Measurements from ENCODE around the gene APBA2. TPM values are rescaled to one million over a fixed set of nuclear protein-coding genes. Genes with fewer than 3 reads are reported as not detected.
A peak's percentile ranks its signal among the peaks of the same experiment; 100 is the strongest.

The APBA2 gene
- total RNA-seq, 1 donor from 2014 or later: 51.4 TPM

DNA sequence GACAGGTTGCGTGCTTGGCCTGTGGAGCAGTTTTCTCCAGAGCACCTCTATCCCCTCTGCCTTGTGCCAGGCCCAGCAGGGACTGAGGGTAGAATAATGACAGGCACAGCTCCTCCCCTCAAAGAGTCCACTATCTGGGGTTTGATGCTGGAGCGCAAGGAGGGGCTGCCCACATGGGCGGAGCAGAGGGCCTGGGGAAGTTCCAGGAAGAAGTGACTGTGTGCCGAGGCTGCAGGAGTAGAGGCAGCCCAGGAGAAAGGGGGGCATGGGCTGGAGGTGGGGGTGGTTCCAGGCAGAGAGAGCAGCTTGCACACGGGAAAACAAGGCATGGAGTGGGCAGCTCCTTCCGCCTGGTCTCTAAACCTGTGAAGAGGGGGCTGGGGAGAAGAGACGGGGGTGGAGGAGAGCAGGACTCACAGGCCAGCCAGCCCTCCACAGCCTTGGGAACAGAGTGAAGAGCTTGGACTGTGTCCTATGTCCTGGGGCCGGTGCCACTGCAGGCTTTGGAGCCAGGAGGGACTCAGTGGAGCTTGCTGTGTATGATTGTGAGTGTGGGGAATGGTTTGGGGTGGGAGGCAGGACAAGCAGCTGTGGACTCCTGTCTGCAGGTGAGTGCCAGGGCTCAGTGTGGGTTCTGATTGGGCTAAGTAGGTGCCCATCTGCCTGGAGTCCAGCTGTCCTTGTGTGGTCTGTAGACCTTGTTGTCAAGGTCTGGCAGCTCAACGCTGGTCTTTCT, 48.1 kb downstream of the APBA2 start:
- TF ChIP-seq, protein P1, sequence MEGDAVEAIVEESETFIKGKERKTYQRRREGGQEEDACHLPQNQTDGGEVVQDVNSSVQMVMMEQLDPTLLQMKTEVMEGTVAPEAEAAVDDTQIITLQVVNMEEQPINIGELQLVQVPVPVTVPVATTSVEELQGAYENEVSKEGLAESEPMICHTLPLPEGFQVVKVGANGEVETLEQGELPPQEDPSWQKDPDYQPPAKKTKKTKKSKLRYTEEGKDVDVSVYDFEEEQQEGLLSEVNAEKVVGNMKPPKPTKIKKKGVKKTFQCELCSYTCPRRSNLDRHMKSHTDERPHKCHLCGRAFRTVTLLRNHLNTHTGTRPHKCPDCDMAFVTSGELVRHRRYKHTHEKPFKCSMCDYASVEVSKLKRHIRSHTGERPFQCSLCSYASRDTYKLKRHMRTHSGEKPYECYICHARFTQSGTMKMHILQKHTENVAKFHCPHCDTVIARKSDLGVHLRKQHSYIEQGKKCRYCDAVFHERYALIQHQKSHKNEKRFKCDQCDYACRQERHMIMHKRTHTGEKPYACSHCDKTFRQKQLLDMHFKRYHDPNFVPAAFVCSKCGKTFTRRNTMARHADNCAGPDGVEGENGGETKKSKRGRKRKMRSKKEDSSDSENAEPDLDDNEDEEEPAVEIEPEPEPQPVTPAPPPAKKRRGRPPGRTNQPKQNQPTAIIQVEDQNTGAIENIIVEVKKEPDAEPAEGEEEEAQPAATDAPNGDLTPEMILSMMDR (IDR thresholded peaks at IDR 0.05; ENCODE audit: insufficient read depth, low read length, poor library complexity, severe bottlenecking): no peak
- no peak for DNase-seq (ENCODE audit: low read depth)
- Histone ChIP-seq H3K27me3 (ENCODE audit: control insufficient read depth, insufficient read depth, low read length) (no peaks in the 10 kb centered on the region), H3K4me3 (ENCODE audit: low read depth, low read length) (no peak overlapping the region), H3K36me3 (ENCODE audit: control insufficient read depth, insufficient read depth, low read length) (no peaks in the 10 kb centered on the region)

DNA sequence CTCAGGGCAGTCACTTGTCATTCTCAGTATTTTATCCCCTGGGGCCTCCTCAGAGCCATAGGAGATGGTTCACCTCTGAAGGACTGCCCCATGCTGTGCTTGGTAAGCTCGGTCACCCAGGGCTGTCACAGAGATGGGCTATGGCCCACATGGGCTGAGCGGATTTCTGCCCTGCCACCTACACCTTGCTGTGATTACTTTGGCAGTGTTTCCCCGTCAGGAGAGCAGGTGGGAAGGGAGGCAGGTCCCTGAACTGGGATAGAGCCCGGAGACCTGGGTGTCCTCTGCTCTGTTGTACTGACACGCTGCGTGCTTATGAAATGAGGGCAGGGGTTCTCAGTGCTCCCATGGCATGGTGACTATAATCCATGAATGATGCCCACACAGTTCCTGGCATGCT, 48.9 kb downstream of the APBA2 start:
- no peak for DNase-seq (ENCODE audit: low read depth)
- H3K27me3 ChIP-seq (ENCODE audit: control insufficient read depth, insufficient read depth, low read length): no peaks in the 10 kb centered on the region
- H3K4me3 ChIP-seq (ENCODE audit: low read depth, low read length): no peak overlapping the region
- TF ChIP-seq, protein P1 (IDR thresholded peaks at IDR 0.05; ENCODE audit: insufficient read depth, low read length, poor library complexity, severe bottlenecking): no peak
- H3K36me3 ChIP-seq (ENCODE audit: control insufficient read depth, insufficient read depth, low read length): no peaks in the 10 kb centered on the region

DNA sequence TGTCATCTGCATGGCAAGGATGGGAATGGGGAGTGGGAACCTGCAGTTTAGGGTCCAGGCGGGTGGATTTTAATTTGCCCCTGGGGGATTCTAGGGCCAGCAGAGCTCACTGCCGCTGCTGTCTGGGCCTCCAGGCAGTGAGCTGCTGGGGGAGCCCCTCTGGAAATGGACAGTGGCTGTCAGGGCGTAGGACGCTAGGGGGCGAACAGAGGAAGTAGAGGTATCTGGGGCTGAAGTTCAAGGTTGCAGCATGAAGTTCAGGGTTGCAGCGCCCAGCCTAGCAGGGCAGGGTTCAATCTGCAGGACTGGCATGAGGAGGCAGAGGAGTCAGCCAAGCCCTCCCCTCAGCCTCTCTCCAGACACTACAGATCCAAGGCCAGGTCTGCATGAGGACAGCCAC, 49.5 kb downstream of the APBA2 start:
- no peak for DNase-seq (ENCODE audit: low read depth)
- Histone ChIP-seq H3K4me3 (ENCODE audit: low read depth, low read length) (no peak overlapping the region), H3K36me3 (ENCODE audit: control insufficient read depth, insufficient read depth, low read length) (no peaks in the 10 kb centered on the region), H3K27me3 (ENCODE audit: control insufficient read depth, insufficient read depth, low read length) (no peaks in the 10 kb centered on the region)
- TF ChIP-seq, protein P1 (IDR thresholded peaks at IDR 0.05; ENCODE audit: insufficient read depth, low read length, poor library complexity, severe bottlenecking): peak; percentile 38

DNA sequence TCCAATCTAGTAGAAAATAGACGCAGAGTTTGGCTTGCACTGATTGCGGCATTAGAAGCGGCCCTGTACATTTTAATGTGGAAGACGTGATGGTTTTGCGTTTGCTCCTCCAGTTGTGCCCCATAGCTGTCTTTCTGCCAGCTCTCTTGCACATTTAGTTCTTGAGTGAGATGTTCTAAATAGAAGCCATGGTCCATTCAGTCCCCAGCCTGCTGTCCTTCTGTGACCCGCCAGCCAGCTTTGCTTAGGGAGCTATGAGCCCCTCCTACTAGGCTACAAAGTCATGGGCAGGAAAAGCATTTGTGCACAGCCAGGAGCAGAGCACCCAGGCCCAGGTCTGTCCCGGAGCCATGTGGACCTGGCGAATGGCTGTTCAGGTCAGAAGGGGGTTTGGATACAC, 50.3 kb downstream of the APBA2 start:
- no peaks in the 10 kb centered on the region for H3K36me3 ChIP-seq (ENCODE audit: control insufficient read depth, insufficient read depth, low read length)
- H3K27me3 ChIP-seq (ENCODE audit: control insufficient read depth, insufficient read depth, low read length): no peaks in the 10 kb centered on the region
- TF ChIP-seq, protein P1 (IDR thresholded peaks at IDR 0.05; ENCODE audit: insufficient read depth, low read length, poor library complexity, severe bottlenecking): no peak
- DNase-seq (ENCODE audit: low read depth): no peak
- H3K4me3 ChIP-seq (ENCODE audit: low read depth, low read length): no peak overlapping the region

DNA sequence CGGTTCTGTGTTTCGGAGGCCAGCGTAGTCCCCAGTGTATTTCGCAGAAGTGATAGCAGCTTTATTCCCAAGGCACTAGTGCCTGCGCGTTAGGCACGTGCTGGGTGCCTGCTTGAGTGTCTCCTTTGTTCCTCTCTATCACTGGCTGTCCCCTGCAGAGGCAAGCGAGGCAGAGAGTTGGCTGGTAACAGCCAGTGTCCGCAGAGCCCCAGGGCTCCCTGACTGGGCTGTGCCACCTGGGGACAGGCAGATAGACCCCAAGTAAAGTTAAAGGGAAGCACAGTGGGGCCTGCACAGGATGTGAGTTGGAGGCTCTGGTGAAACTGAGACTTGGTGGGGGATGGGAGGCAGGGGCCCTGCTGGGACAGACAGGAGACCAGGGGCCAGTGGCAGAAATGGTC, 50.7 kb downstream of the APBA2 start:
- no peak for DNase-seq (ENCODE audit: low read depth)
- H3K4me3 ChIP-seq (ENCODE audit: low read depth, low read length): no peak overlapping the region
- no peaks in the 10 kb centered on the region for H3K36me3 ChIP-seq (ENCODE audit: control insufficient read depth, insufficient read depth, low read length)
- TF ChIP-seq, protein P1 (IDR thresholded peaks at IDR 0.05; ENCODE audit: insufficient read depth, low read length, poor library complexity, severe bottlenecking): no peak
- no peaks in the 10 kb centered on the region for H3K27me3 ChIP-seq (ENCODE audit: control insufficient read depth, insufficient read depth, low read length)

DNA sequence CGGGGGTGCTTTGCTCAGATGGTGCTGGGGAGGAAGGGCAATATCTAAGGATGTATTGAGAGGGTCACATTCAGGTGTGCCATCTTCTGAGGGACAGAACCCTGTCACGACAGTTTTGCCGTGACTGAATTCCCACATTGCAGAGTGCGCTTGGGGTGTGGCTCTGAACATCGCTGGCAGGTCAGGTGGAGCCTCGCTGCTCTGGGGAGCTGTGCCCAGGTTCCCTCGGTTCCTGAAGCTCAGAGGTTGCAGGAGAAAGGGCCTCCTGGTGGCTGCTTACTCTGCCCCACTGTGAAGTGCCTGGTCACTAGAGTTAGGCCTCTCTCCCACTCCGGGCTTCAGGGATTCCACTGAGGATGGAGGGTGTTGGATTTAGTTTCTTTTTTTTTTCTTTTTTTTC, 51.5 kb downstream of the APBA2 start:
- Histone ChIP-seq H3K4me3 (ENCODE audit: low read depth, low read length) (no peak overlapping the region), H3K36me3 (ENCODE audit: control insufficient read depth, insufficient read depth, low read length) (no peaks in the 10 kb centered on the region), H3K27me3 (ENCODE audit: control insufficient read depth, insufficient read depth, low read length) (no peaks in the 10 kb centered on the region)
- TF ChIP-seq, protein P1 (IDR thresholded peaks at IDR 0.05; ENCODE audit: insufficient read depth, low read length, poor library complexity, severe bottlenecking): no peak
- no peak for DNase-seq (ENCODE audit: low read depth)
